GM18861 (cell line): ENCODE measurements around the gene KLHL29.

Source experiments
- ATAC-seq: cut with Tn5 transposase; IDR thresholded peaks from one replicate; pipeline ENCODE4 v1.9.1; 2021; ENCODE audit not compliant: unreplicated experiment

The KLHL29 gene

DNA sequence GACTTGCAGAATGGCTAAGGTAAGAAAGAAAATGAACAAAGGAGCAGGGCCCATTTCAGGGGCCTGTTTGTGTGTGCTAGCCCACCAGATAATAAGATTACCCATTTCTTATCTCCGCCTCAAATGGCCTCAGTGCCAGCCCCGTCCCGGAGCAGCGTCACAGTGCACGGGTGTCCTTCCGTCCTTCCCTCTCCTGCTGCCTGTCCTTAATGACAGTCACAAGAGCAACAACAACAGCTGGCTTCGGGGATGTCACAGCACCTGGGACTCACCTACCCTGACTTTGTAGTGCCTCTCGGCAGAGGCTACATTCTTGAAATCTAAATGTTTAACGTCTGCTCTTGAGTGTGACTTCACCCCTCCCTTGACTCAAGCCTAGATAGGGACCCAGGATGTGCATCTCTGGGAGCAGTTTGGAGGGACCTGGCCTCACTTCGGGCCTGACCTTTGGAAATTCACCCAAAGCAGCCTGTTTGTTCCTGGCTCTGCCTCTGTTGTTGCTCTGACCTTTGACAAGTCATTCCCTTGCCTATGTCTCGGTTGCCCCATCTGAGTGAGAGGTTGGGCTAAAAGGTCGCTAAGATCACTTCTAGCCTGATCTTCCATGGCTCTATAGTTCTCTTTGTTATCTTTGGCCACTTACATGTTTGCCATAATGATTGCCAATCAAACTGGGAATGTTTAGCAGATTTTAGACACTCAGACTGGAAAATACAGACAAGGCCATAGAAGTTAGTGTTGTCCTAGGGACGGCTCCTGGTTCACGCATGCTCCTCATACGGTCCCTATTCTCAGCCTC is 122.5 kb downstream of the KLHL29 start:
- ATAC-seq = no peak

- ATAC-seq = no peak
Observed at GRCh38 chr2:23508066-23508390, 123.0 kb downstream of the KLHL29 start.

DNA sequence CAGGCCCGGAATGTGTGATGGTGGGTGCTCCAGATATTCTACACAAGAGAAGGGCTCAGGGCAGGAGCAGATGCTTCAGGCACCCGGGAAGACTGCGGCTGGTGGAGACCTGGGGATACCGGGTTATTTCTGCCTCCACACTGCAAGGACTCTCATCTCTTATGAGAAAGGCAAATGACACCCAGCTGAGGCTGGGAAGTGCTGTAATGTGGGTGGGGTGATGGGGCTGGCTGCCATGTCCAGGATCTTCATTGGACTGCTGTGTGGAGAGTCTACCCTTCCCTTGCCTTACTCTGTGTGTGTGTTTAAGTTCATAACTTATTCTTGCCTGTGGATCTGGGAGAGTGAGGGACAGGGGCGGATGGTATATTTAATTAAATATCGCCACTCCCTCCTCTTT is 124.1 kb downstream of the KLHL29 start:
- no peak for ATAC-seq

GRCh38 chr2:23509596-23510292 is 124.8 kb downstream of the KLHL29 start:
- no peak for ATAC-seq

- ATAC-seq = no peak
Observed at GRCh38 chr2:23510471-23510870, 125.5 kb downstream of the KLHL29 start.

GRCh38 chr2:23512778-23513177 is 127.8 kb downstream of the KLHL29 start:
- ATAC-seq = no peak

GRCh38 chr2:23513245-23513871 is 128.4 kb downstream of the KLHL29 start:
- ATAC-seq = no peak

DNA sequence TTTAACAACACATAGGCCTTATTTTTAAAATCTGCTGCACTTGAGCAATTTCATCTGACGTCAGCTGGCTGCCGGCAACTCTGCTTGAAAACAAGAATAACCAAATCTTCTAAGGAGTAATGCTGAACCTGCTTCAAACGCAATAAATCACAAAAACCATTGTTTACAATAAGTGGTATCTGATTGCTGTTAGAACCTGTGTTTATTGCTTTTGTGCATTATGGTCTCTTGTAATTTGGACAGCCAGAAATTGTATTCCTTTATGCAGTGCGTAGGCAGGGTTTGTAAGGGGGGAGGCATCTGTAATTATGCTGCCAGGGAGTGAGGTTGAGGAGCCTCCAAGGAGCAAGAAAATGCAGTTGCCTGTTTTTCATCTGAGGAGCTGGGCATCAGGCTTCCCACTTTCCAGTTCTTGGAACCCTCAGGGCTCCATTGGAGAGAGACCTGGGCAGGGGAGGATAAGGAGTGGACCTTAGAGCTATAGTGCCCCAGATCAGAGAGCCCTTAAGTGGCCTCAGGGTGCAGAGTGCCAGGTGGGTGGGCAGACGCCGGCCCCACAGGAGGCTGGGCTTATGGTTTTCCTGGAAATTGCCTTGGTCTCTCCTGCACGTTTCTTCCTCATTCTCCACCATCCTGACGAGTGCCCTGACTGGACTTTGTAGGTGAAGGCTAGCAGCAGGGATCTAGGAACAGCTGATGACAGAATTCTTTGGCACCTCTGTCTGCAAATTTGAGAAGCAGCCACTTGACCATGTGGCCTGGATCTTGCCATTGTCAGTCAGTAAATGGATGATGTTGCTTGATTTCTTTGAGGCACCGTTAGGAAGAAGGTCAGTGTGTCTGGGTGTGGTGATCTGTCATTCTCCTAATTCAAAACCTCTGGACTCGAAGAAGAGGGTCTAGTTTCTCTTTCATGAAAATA is 129.2 kb downstream of the KLHL29 start:
- ATAC-seq = no peak

DNA sequence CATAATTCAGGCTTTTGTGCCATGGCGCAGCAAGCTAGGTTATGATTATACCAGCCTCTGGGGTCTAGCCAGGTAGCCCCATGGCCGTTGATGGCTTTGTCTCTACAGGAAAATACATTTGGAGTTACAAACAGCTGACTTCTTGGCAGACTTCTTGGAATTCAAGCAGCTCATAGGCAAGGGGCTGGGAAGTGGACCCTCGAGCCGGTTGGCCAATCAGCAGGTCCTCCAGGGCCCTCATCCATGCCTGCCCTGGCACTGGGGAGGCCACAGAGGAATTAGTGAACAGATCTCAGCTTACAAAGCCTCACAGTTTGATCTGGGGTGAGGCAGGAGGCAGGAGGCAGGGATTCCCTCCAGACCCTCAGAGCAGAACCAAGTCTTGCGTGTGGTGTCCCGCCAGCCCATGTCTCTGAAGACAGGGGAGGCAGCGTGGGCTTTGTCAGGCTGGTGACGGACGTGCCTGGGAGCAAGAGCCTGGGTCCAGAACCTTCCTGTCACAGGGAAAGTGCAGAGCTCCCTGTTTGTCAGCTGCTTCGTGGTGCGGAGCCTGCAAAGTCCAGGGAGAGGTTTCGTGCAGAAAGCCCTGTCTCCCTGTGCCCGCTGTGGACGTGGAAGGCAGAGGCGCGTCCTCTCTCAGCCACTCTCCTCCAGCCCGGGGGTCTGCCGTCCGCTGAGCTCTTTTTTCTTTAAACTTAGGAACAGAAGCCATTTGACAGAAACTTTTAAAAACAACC is 131.7 kb downstream of the KLHL29 start:
- ATAC-seq = no peak

GRCh38 chr2:23518481-23519333 is 133.7 kb downstream of the KLHL29 start:
- ATAC-seq = no peak

DNA sequence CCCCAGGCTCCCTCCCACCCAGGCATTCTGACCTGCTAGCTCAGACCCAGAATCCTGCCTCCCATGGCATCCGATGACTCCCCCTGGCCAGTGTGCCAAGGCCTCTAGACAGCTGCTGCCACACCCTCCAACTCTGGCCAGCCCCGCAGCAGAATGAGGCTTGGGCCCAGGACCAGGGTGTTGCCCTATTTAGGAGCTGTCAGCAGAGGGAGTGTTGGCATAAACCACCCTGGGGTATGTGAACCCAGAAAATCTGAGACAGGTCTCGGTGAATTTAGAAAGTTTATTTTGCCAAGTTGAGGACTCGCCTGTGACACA is 134.3 kb downstream of the KLHL29 start:
- ATAC-seq = no peak

GRCh38 chr2:23520256-23520655 is 135.3 kb downstream of the KLHL29 start:
- no peak for ATAC-seq

DNA sequence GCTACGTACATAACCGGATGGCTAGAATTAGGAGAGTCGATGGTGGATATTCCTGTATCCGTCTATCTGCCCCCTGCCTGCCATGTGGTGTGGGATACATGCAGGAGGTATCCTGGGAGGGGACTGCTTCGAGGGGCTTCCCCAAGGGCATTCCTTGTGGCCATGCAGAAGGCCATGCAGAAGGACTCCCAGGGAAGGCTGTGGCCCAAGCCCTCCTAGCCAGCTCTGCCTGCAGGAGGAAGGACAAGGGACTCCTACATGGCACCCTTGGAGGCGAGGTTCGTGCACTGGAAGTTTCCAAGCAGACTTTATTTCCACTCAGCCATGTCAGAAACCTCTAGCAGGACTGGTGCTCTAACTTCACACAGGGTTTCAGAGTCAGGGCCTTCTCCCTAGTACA is 136.1 kb downstream of the KLHL29 start:
- no peak for ATAC-seq

- no peak for ATAC-seq
Observed at GRCh38 chr2:23522726-23523372, 137.9 kb downstream of the KLHL29 start.

- no peak for ATAC-seq
Observed at GRCh38 chr2:23523373-23524260, 138.6 kb downstream of the KLHL29 start.

DNA sequence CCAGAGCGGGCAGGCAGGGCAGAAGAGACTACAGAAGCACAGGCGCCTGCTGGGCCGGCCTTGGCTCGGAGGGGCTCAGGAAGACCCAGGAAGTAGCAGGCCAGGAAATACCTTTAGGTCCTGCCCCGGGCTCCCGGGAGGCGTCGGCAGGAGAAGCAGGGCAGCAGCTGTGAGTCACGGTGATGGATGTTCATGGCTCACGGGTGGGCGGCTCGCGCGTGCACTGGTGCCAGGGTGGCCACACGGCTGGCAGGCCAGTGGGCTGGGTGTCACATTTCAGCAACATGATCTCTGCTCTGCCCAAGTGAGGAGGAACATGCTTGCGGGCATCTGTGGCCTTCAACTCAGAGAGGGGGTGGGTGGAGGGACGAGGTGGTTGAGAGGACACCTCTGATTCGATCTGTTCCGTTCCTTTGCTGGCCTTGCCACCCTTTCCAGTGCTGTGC is 139.3 kb downstream of the KLHL29 start:
- no peak for ATAC-seq

- no peak for ATAC-seq
Observed at GRCh38 chr2:23525137-23525765, 140.3 kb downstream of the KLHL29 start.

DNA sequence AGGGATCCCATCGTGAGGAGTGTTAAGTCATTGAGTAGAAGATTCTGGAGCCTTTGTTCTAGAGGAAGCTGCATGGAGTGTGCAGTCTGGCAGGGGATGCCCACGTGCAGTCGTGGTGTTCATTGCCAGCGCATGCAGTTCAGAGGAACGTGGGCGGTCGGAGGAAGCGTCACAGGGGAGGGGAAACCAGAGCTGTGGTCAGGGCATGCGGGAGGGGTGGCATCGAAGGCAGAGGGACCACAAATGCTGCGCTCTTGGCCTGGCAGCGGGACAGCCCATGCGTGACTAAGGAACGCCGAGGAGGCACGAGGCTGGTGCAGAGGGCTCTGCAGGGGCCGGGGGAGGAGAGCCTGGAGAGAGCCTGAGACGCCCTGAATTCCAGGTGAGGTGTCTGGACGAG is 141.1 kb downstream of the KLHL29 start:
- no peak for ATAC-seq
